Middle frontal gyrus (tissue), 1 donor: Measurements from ENCODE around the gene GFAP.

ENCODE experiments used
- DNase-seq: peaks from one replicate; pipeline ENCODE4 v3.0.0-alpha.2; 2015; ENCODE audit warnings: low spot score; ENCODE audit errors: extremely low spot score

The GFAP gene

DNA sequence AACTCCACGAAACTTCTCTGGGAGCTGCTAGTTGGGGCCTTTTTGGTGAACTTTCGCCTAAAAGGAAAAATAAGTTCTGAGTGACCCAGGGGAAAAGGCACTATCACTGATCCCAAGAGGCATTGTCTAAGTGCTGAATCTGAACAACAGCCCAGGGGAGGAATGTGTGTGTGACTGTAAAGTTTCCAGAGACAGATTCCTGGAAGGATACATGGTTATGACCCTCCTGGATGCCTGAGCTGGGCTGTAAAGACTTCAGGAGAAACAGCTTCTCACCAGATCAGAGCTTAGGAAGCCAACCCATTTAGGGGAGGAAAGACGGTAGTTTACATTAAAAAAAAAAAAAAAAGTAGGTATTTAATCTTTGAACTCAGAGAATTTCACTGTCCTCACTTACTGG is 47.5 kb downstream of the GFAP start:
- DNase-seq, result no peak

DNA sequence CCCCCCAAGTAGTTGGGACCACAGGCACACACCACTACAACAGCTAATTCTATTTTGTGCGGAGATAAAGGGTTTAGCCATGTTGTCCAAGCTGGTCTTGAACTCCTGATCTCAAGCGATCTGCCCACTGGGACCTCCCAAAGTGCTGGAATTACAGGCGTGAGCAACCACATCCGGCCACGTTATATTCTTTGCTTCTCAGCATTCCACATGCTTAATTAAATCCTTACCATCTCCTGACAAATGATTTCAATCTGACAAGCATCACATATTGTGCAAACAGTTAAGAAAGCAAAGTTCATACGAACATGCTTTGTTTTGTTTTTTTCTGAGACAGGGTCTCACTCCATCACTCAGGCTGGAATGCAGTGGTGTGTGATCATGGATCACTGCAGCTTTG is 49.4 kb downstream of the GFAP start:
- DNase-seq, result no peak

DNA sequence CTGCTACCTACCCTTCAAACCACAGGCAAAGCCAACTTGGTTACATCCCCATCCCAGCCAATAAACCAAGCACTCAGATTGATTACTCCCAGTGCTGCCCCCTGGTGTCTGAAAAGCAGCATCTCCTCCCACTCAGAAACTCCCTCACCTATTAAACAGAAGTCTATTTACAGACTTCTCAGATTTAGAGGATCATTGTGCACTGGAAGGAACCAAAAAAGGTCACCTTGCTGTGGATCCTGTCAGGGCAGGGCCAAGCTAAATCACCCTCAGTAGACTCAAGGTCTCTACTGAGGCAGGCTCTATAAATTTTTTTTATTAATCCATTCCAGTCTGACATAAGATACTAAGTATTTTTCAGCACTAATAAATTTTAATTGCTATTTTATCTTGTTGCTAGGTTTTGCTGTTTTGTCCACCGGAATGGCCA is 50.1 kb downstream of the GFAP start:
- DNase-seq, result peak; percentile 34

DNA sequence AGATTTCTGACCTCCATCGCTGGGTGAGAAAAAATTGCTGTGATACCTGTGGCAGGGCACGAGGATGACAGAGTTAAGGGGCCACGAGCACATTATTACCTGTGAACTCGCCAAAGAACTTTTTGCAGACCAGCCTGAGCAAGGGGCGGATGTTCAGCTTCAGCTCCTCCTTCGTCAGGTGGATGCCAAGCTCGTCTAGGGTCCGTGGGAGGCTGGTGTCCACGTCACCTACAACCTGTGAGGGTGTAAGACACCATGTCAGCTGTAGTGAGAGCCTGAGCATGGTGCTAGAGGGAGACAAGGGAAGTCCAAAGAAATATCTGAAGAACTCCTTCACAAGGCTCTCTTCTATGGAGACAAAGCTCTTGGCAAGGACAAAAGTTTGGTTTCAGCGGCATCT is 50.5 kb downstream of the GFAP start:
- no peak for DNase-seq

DNA sequence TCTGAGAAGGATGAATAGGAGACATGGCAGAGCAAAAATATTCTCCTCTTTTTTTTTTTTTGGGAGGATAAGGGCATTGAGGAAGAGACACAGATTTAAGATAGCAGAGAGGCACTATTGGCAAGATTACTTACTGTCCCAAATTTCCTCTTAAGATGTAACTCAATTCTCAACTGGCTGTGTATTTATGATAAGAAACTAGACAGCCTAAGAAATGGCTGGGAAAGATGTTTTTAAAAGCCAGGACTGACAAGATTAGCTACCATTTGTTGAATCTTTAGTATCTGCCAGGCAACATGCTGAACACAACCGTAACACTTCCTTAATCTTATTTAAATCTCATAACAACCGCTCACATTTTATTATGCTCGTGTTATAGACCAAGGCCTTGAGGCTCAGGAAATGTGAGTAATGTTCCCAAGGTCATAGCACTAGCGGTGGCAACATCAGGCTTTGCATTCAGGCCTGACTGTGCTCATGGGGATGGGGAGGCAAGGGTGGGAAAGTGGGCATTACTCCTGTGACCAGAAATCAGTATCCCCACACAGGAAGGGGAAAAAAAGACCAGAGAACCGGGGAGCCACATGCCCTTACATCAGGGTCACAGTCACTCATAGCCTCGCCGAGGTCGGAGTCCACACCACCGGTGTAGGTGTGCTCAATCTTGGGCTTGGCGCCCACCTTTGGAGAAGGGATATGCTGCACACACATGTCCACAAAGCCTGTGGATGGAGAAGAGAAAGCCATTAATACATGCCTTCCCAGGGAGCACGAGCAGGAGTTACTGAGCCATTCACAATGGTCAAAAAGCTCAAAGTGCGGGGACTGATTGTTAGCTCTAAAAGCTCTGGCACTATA is 52.0 kb downstream of the GFAP start:
- DNase-seq, result no peak

DNA sequence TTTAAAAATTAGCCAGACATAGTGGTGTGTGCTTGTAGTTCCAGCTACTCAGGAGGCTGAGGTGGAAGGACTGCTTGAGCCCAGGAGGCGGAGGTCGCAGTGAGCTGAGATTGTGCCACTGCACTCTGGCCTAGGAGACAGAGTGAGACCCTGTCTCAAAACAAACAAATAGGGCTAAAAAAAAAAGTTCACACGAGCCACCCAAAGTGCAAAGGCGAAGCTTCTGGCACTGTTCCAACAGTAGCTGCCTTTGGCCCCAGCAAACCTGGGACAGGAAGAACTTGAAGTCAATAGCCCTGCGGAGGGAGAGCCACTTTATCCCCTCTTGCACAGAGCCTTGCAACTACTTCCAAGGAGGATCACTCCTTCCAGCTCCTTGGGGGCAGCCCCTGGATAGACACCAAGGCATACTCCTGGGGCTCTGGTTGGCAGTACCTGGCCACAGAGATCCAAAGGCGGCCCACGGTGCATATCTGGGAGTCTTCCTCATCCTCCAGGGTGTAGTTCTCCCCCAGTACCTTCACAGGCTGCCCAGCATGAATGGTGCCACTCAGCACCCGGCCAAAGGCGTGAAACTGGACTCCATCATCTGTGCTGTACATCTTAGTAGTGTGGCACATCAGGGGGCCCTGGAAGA is 52.9 kb downstream of the GFAP start:
- no peak for DNase-seq

DNA sequence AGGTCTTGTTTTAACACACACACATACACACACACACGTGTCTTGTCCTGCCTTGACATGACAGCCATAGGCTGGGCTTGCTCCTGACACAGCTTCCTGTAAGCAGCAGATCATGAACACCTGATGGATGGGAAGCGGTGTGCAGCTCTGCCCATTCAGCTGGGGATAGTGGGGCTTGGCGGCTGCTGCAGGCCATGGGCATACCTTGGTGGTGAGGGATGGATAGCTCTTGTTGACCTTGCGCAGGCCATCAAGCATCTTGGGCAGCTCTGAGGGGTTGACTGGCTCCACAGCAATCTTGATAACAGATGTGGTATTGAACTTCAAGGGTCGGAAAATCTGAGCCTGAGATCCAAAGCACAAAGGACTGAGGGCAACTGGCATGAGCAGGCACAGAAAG is 55.6 kb downstream of the GFAP start:
- no peak for DNase-seq

DNA sequence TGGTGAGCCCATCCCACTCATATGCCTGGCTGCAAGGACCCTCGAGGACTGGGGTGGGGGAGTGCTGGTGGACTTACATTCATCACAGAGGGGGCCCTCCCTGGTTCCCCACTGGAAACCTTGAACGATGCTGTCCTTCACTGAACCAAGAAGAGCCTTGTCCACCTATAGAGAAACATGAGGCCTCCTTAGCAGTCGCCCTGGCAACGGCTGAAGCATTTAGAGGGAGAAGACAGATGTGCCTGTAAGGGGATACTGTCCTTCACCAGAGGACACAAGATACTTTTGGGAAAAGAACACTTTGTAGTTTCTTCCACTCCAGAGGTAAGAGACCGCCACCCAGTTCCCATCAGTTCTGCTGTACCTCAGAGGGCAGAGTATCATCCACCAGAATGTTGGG is 61.1 kb downstream of the GFAP start:
- no peak for DNase-seq
